Hepatocyte (in vitro differentiated cells): ENCODE data around the gene TREM1. TPM values are rescaled to one million over a fixed set of nuclear protein-coding genes. Genes with fewer than 3 reads are reported as not detected.

ENCODE experiments used
- DNase-seq: peaks from one replicate; pipeline ENCODE4 v3.0.0-alpha.2; 2016; ENCODE audit warnings: low spot score
- H2AFZ ChIP-seq: fragments of 200-600 bp; sonication (generic); 2 replicates; pipeline ENCODE4 v1.6.0; 2016; ENCODE audit warnings: antibody characterized with exemption, mild to moderate bottlenecking
- H3K27ac ChIP-seq: fragments of 200-600 bp; sonication (generic); 2 replicates; pipeline ENCODE4 v1.5.1; 2016; ENCODE audit warnings: mild to moderate bottlenecking
- H3K27me3 ChIP-seq: fragments of 200-600 bp; sonication (generic); 2 replicates; pipeline ENCODE4 v1.6.1; 2016
- H3K36me3 ChIP-seq: fragments of 200-600 bp; sonication (generic); replicated peaks from 2 replicates; pipeline ENCODE4 v1.5.1; 2016; ENCODE audit warnings: low read depth; ENCODE audit not compliant: insufficient read depth
- H3K4me1 ChIP-seq: fragments of 200-600 bp; sonication (generic); 2 replicates; pipeline ENCODE4 v1.5.1; 2016; ENCODE audit warnings: mild to moderate bottlenecking, moderate library complexity; ENCODE audit not compliant: insufficient read depth
- H3K4me2 ChIP-seq: fragments of 200-600 bp; sonication (generic); 2 replicates; pipeline ENCODE4 v1.6.0; 2016
- H3K4me3 ChIP-seq: fragments of 200-600 bp; sonication (generic); 2 replicates; pipeline ENCODE4 v1.5.1; 2016; ENCODE audit warnings: mild to moderate bottlenecking
- H3K79me2 ChIP-seq: fragments of 200-600 bp; sonication (generic); 2 replicates; pipeline ENCODE4 v1.6.0; 2017; ENCODE audit warnings: mild to moderate bottlenecking
- H3K9me2 ChIP-seq: fragments of 200-600 bp; sonication (generic); replicated peaks from 2 replicates; pipeline ENCODE4 v1.6.0; 2017; ENCODE audit warnings: mild to moderate bottlenecking; ENCODE audit not compliant: insufficient read depth
- H3K9me3 ChIP-seq: fragments of 200-600 bp; sonication (generic); 2 replicates; pipeline ENCODE4 v1.5.1; 2016; ENCODE audit warnings: low read depth, mild to moderate bottlenecking
- H4K20me1 ChIP-seq: fragments of 200-600 bp; sonication (generic); 2 replicates; pipeline ENCODE4 v1.6.0; 2016; ENCODE audit warnings: mild to moderate bottlenecking; ENCODE audit not compliant: insufficient read depth, poor library complexity, severe bottlenecking
- CTCF ChIP-seq: fragments of 200-600 bp; sonication (generic); IDR thresholded peaks from 2 replicates; pipeline ENCODE4 v1.5.1; 2016; ENCODE audit warnings: antibody characterized with exemption, mild to moderate bottlenecking; ENCODE audit not compliant: poor library complexity
- EZH2 ChIP-seq: fragments of 200-600 bp; sonication (generic); IDR thresholded peaks from 2 replicates; pipeline ENCODE4 v1.6.1; 2016; ENCODE audit warnings: antibody characterized with exemption, mild to moderate bottlenecking, borderline replicate concordance
- EZH2phosphoT487 ChIP-seq: fragments of 200-600 bp; sonication (generic); IDR thresholded peaks from one replicate; pipeline ENCODE4 v1.6.1; 2018; ENCODE audit warnings: antibody characterized with exemption, mild to moderate bottlenecking, low read depth, moderate library complexity; ENCODE audit not compliant: unreplicated experiment, severe bottlenecking
- WGBS: methylation state at CpG from one replicate; pipeline ENCODE4 v1.1.6; 2016; ENCODE audit warnings: low lambda C conversion rate; ENCODE audit errors: missing lambda C conversion rate; 5-methylcytosine and 5-hydroxymethylcytosine counted together
- polyA plus RNA-seq: library from polyadenylated mRNA; unstranded; fragments of >200 nt; fragmentation: Nextera tagmentation; extraction: Ambion mirVana; gene quantifications from 2 replicates; pipeline ENCODE4 v1.2.1, GENCODE V29; 2016
- total RNA-seq: library from RNA; depleted of rRNA; stranded (reverse); fragments of >200 nt; gene quantifications from 2 replicates; pipeline ENCODE4 v1.2.3, GENCODE V29; 2014

TREM1 gene
- total and polyA plus RNA-seq, 2 experiments from 2014 or later = 0.63 to 2.3 TPM

DNA sequence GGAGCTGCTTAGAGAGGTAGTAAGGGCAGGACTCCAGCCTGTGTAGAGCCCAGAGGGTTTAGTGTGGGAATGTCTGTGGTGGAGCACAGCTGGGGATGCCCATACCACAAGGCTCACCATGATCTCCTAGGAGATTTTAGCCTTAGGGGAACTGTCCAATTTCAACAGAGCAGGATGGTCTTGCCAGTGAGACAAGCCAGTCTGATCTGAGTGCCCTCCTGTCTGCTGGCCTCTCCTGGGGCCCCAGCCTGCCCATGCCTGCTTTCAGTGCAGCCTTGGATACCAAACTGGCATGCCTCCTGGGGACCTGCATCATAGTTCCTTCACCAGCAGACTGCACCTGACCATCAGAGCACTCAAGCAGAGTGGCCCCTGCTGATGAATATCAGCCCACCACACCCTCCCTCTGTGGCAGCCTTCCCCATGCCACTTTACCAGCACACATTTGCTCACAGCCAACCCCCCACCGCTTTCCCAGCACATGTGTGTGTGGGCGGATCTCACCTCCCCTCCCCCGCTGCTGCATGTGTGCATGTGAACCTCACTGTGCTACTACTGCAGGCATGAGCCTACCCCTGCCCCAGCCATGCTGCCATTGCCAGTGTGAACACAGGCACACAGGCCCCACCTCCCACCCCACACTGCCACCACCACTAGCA is 7.9 kb upstream of the TREM1 start:
- no CpG with 5 or more reads among the region's 3 CpGs for WGBS
- H3K27me3 ChIP-seq = no peaks in the 10 kb centered on the region
- no peaks in the 10 kb centered on the region for H4K20me1 ChIP-seq
- H3K4me2 ChIP-seq = no peak overlapping the region
- no peak overlapping the region for H3K27ac ChIP-seq
- H3K9me3 ChIP-seq = no peaks in the 10 kb centered on the region
- H3K4me3 ChIP-seq = no peak overlapping the region
- H3K79me2 ChIP-seq = no peaks in the 10 kb centered on the region
- no peaks in the 10 kb centered on the region for H3K36me3 ChIP-seq
- H3K9me2 ChIP-seq = no peaks in the 10 kb centered on the region
- DNase-seq = no peak
- no peaks in the 10 kb centered on the region for H3K4me1 ChIP-seq
- no peak overlapping the region for H2AFZ ChIP-seq
- TF ChIP-seq EZH2 (no peak), CTCF (no peak), EZH2phosphoT487 (no peak)

- Histone ChIP-seq H3K4me1 (no peaks in the 10 kb centered on the region), H3K9me3 (no peaks in the 10 kb centered on the region), H3K27me3 (no peaks in the 10 kb centered on the region), H4K20me1 (no peaks in the 10 kb centered on the region), H3K36me3 (no peaks in the 10 kb centered on the region), H2AFZ (no peak overlapping the region), H3K79me2 (no peaks in the 10 kb centered on the region), H3K9me2 (no peaks in the 10 kb centered on the region), H3K27ac (no peak overlapping the region), H3K4me2 (no peak overlapping the region), H3K4me3 (no peak overlapping the region)
- TF ChIP-seq EZH2 (no peak), CTCF (no peak), EZH2phosphoT487 (no peak)
- DNase-seq = no peak
- 44% methylated on average over 1 of the region's 1 CpG for WGBS
Observed at GRCh38 chr6:41291717-41292116, 5.2 kb upstream of the TREM1 start.

DNA sequence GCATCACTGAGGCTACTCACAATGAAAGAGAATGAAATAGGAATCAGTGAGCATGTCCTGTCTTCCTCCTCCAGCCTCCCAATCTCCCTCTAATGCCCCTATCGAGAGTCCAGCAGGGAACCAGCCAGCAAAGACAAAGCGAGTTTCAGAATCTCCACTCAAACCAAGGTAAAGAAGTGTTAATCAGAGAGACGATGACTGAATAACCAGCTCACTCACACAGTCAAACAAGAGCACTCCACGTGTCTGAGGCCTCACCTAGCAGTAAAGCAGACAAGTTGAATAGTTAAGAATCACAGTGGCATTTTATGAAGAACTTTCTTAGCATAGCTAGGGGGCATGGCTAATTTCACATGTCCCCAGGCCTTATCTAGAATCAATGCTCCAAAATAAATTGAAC is 3.3 kb upstream of the TREM1 start:
- H3K4me1 ChIP-seq = peaks cover 3% of the 10 kb centered on the region
- H3K27me3 ChIP-seq = no peaks in the 10 kb centered on the region
- no peaks in the 10 kb centered on the region for H4K20me1 ChIP-seq
- no peaks in the 10 kb centered on the region for H3K79me2 ChIP-seq
- no peak overlapping the region for H3K27ac ChIP-seq
- no peaks in the 10 kb centered on the region for H3K9me2 ChIP-seq
- H3K9me3 ChIP-seq = no peaks in the 10 kb centered on the region
- no peak for DNase-seq
- H3K4me2 ChIP-seq = no peak overlapping the region
- no peak overlapping the region for H2AFZ ChIP-seq
- H3K4me3 ChIP-seq = no peak overlapping the region
- TF ChIP-seq CTCF (no peak), EZH2phosphoT487 (no peak), EZH2 (no peak)
- no peaks in the 10 kb centered on the region for H3K36me3 ChIP-seq
- WGBS = 61% methylated on average over 4 of the region's 4 CpGs
